Breast epithelium (tissue), 3 donors: ENCODE data around the gene VIPAS39.

Experiments used
- POLR2A ChIP-seq: fragments of 450-650 bp; IDR thresholded peaks from one replicate; pipeline ENCODE4 v1.6.1; 2016; ENCODE audit warnings: antibody characterized with exemption, mild to moderate bottlenecking, moderate library complexity
- TF ChIP-seq, protein P1 (sequence below), 3 donors: fragments of 450-650 bp; IDR thresholded peaks; one replicate each; pipeline ENCODE4 v1.5.1; 2016 to 2017; ENCODE audit warnings: antibody characterized with exemption in 3 of 3, mild to moderate bottlenecking in 3 of 3, moderate library complexity in 3 of 3

DNA sequence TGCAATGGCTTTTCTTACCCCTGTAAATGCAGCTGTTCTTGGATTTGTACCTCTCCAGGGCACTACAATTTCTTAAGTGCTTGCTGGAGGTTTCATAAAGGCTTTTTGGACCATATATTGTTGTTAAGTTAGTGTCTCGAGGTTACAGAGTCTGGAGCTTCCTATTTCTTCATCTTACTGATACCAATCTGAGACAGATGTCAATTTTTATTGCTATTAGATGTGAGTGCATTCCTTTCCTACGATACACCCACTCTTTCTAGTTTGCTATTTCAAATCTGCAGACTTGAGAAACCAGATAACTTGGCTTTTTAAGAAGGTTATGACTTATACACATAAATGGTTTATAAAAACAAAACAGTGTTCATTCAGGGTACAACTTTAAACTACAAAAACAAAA lies 36.2 kb downstream of the VIPAS39 start:
- TF ChIP-seq, protein P1, sequence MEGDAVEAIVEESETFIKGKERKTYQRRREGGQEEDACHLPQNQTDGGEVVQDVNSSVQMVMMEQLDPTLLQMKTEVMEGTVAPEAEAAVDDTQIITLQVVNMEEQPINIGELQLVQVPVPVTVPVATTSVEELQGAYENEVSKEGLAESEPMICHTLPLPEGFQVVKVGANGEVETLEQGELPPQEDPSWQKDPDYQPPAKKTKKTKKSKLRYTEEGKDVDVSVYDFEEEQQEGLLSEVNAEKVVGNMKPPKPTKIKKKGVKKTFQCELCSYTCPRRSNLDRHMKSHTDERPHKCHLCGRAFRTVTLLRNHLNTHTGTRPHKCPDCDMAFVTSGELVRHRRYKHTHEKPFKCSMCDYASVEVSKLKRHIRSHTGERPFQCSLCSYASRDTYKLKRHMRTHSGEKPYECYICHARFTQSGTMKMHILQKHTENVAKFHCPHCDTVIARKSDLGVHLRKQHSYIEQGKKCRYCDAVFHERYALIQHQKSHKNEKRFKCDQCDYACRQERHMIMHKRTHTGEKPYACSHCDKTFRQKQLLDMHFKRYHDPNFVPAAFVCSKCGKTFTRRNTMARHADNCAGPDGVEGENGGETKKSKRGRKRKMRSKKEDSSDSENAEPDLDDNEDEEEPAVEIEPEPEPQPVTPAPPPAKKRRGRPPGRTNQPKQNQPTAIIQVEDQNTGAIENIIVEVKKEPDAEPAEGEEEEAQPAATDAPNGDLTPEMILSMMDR (IDR thresholded peaks at IDR 0.05): no peak
- TF ChIP-seq POLR2A: no peak
